Colon (tissue), 2 donors: ENCODE data around the gene ZCCHC4.
A peak's percentile ranks its signal among the peaks of the same experiment; 100 is the strongest.
"Not testable (repeated sequence)": the region's sequence is repeated elsewhere in the genome, so short reads cannot be mapped to it uniquely, and the experiment has no call there.

ENCODE experiments used
- FAIRE-seq: peaks from 2 replicates; lab custom pipeline; 2012; peaks lifted over from hg19 to GRCh38; lab: Jason Lieb, UNC
- donor health status: control.
- donor health status: control.

The ZCCHC4 gene

GRCh38 chr4:25321703-25322102 is 9.1 kb downstream of the ZCCHC4 start:
- no peak for FAIRE-seq

- FAIRE-seq = not testable (repeated sequence)
These were observed 15.9 kb downstream of the ZCCHC4 start for GRCh38 chr4:25328463-25328862.

- FAIRE-seq = no peak
These were observed 17.8 kb downstream of the ZCCHC4 start for GRCh38 chr4:25330335-25330734.

- no peak for FAIRE-seq
These were observed 18.6 kb downstream of the ZCCHC4 start for GRCh38 chr4:25330905-25331808.

GRCh38 chr4:25343671-25344070 is 31.1 kb downstream of the ZCCHC4 start:
- no peak for FAIRE-seq

GRCh38 chr4:25345744-25346143 is 33.2 kb downstream of the ZCCHC4 start:
- FAIRE-seq = no peak

- no peak for FAIRE-seq
These were observed 34.3 kb downstream of the ZCCHC4 start for GRCh38 chr4:25346913-25347312.

GRCh38 chr4:25347473-25347872 is 34.9 kb downstream of the ZCCHC4 start:
- no peak for FAIRE-seq

GRCh38 chr4:25347971-25348370 is 35.4 kb downstream of the ZCCHC4 start:
- FAIRE-seq = no peak

GRCh38 chr4:25350561-25350960 is 38.0 kb downstream of the ZCCHC4 start:
- no peak for FAIRE-seq

- FAIRE-seq = no peak
These were observed 39.3 kb downstream of the ZCCHC4 start for GRCh38 chr4:25351777-25352416.

GRCh38 chr4:25356068-25356467 is 43.5 kb downstream of the ZCCHC4 start:
- FAIRE-seq = no peak

GRCh38 chr4:25358515-25359275 is 46.1 kb downstream of the ZCCHC4 start:
- FAIRE-seq = no peak

- no peak for FAIRE-seq
These were observed 48.7 kb downstream of the ZCCHC4 start for GRCh38 chr4:25361253-25361652.

- FAIRE-seq = peak; percentile 60
These were observed 54.5 kb downstream of the ZCCHC4 start for GRCh38 chr4:25367004-25367621.

GRCh38 chr4:25367877-25368276 is 55.3 kb downstream of the ZCCHC4 start:
- no peak for FAIRE-seq

- FAIRE-seq = no peak
These were observed 55.7 kb downstream of the ZCCHC4 start for GRCh38 chr4:25368315-25368714.

- FAIRE-seq = no peak
These were observed 57.7 kb downstream of the ZCCHC4 start for GRCh38 chr4:25370242-25370641.

- not testable (repeated sequence) for FAIRE-seq
These were observed 60.0 kb downstream of the ZCCHC4 start for GRCh38 chr4:25372549-25372948.

- no peak for FAIRE-seq
These were observed 64.4 kb downstream of the ZCCHC4 start, which contains the start of gene ANAPC4 for GRCh38 chr4:25376754-25377571. ANAPC4 (plus strand) TSS chr4:25377263; CDS start chr4:25377428, 165 bp downstream.
